GM23338 (cell line): ENCODE results near the gene CLEC2B. TPM values are rescaled to one million over a fixed set of nuclear protein-coding genes. Genes with fewer than 3 reads are reported as not detected.
A peak's percentile ranks its signal among the peaks of the same experiment; 100 is the strongest.

Experiments used
- ATAC-seq: fragments of 200-7000 bp; cut with Tn5 transposase; 3 replicates; pipeline ENCODE4 v1.9.1; 2020
- DNase-seq: peaks from one replicate; pipeline ENCODE4 v3.0.0-alpha.2; 2015; ENCODE audit warnings: low spot score
- H2AFZ ChIP-seq: fragments of 200-600 bp; sonication (generic); 2 replicates; pipeline ENCODE4 v1.8.0; 2016; ENCODE audit warnings: antibody characterized with exemption, mild to moderate bottlenecking, moderate library complexity
- H3F3A ChIP-seq: fragments of 200-600 bp; sonication (generic); replicated peaks from 2 replicates; pipeline ENCODE4 v1.8.0; 2017; ENCODE audit warnings: antibody characterized with exemption, mixed run types, low read depth
- H3K27ac ChIP-seq: fragments of 200-600 bp; sonication (generic); 2 replicates; pipeline ENCODE4 v1.6.1; 2016; ENCODE audit warnings: low read depth
- H3K27me3 ChIP-seq: fragments of 200-600 bp; sonication (generic); 2 replicates; pipeline ENCODE4 v1.8.0; 2016; ENCODE audit warnings: mild to moderate bottlenecking, mixed run types, moderate library complexity; ENCODE audit not compliant: insufficient read depth
- H3K36me3 ChIP-seq: fragments of 200-600 bp; sonication (generic); 2 replicates; pipeline ENCODE4 v1.8.0; 2016; ENCODE audit warnings: mild to moderate bottlenecking; ENCODE audit not compliant: insufficient read depth
- H3K4me1 ChIP-seq: fragments of 200-600 bp; sonication (generic); 2 replicates; pipeline ENCODE4 v1.8.0; 2016; ENCODE audit warnings: mild to moderate bottlenecking, moderate library complexity; ENCODE audit not compliant: insufficient read depth
- H3K4me2 ChIP-seq: fragments of 200-600 bp; sonication (generic); 2 replicates; pipeline ENCODE4 v1.7.1; 2017; ENCODE audit warnings: mixed run types
- H3K4me3 ChIP-seq: fragments of 200-600 bp; sonication (generic); 2 replicates; pipeline ENCODE4 v1.6.1; 2016; ENCODE audit warnings: mixed run types
- H3K79me2 ChIP-seq: fragments of 200-600 bp; sonication (generic); replicated peaks from 2 replicates; pipeline ENCODE4 v1.8.0; 2017; ENCODE audit warnings: mild to moderate bottlenecking; ENCODE audit not compliant: insufficient read depth
- H3K9me2 ChIP-seq: fragments of 200-600 bp; sonication (generic); 2 replicates; pipeline ENCODE4 v1.8.0; 2017; ENCODE audit not compliant: insufficient read depth
- H4K20me1 ChIP-seq: fragments of 200-600 bp; sonication (generic); replicated peaks from 2 replicates; pipeline ENCODE4 v1.8.0; 2017; ENCODE audit warnings: mild to moderate bottlenecking; ENCODE audit not compliant: insufficient read depth
- H3K27ac Mint-ChIP-seq: 2 replicates; pipeline ENCODE4 v1.8.0; 2020; ENCODE audit warnings: inconsistent platforms, mild to moderate bottlenecking, moderate library complexity, mixed read lengths
- H3K27me3 Mint-ChIP-seq: 3 replicates; pipeline ENCODE4 v1.8.0; 2022; ENCODE audit warnings: low read depth, mild to moderate bottlenecking, moderate library complexity, mixed read lengths, inconsistent platforms; ENCODE audit not compliant: insufficient read depth, poor library complexity
- H3K36me3 Mint-ChIP-seq: 3 replicates; pipeline ENCODE4 v1.8.0; 2021; ENCODE audit warnings: low read depth, mild to moderate bottlenecking, inconsistent platforms, moderate library complexity, mixed read lengths
- H3K4me1 Mint-ChIP-seq: 3 replicates; pipeline ENCODE4 v1.8.0; 2020; ENCODE audit warnings: mild to moderate bottlenecking, inconsistent platforms, mixed read lengths
- H3K4me3 Mint-ChIP-seq: 3 replicates; pipeline ENCODE4 v1.8.0; 2021; ENCODE audit warnings: moderate library complexity, mild to moderate bottlenecking, inconsistent platforms, mixed read lengths
- H3K9me3 Mint-ChIP-seq: 3 replicates; pipeline ENCODE4 v1.8.0; 2020; ENCODE audit warnings: moderate library complexity, mild to moderate bottlenecking, inconsistent platforms, mixed read lengths
- ETS1 ChIP-seq: IDR thresholded peaks from 2 replicates; pipeline ENCODE4 v1.6.1; 2016; ENCODE audit warnings: antibody characterized with exemption
- ZNF114 ChIP-seq: fragments of 250-450 bp; sonication (Bioruptor Pico); IDR thresholded peaks from 2 replicates; pipeline ENCODE4 v1.5.0; 2020; ENCODE audit warnings: mild to moderate bottlenecking, moderate library complexity
- ZNF331 ChIP-seq: fragments of 250-450 bp; sonication (Bioruptor Pico); IDR thresholded peaks from 2 replicates; pipeline ENCODE4 v1.5.0; 2020; ENCODE audit warnings: low read depth, mild to moderate bottlenecking, moderate library complexity
- ZNF462 ChIP-seq: fragments of 250-450 bp; sonication (Bioruptor Pico); IDR thresholded peaks from 2 replicates; pipeline ENCODE4 v1.5.0; 2020; ENCODE audit warnings: mild to moderate bottlenecking, moderate library complexity
- polyA plus RNA-seq: library from polyadenylated mRNA; unstranded; fragments of >200 nt; fragmentation: Nextera tagmentation; extraction: Ambion mirVana; gene quantifications from 2 replicates; pipeline ENCODE4 v1.2.1, GENCODE V29; 2016
- total RNA-seq: library from RNA; depleted of rRNA; stranded (reverse); fragments of >200 nt; shearing (Covaris generic); gene quantifications from 2 replicates; pipeline ENCODE4 v1.2.3, GENCODE V29; 2014

CLEC2B gene
- total and polyA plus RNA-seq, 2 experiments from 2014 or later = not detected

GRCh38 chr12:9881246-9881645 is 12.1 kb upstream of the CLEC2B start, which contains the start of gene KLRF2 (continued):
- TF ChIP-seq ZNF462 (no peak), ZNF114 (no peak), ETS1 (no peak), ZNF331 (CRISPR knock-in tag) (no peak)

- Histone ChIP-seq H3F3A (no peaks in the 10 kb centered on the region), H3K4me2 (no peak overlapping the region), H3K4me3 (no peak overlapping the region), H3K79me2 (no peaks in the 10 kb centered on the region), H3K27me3 (no peaks in the 10 kb centered on the region), H3K27ac (no peak overlapping the region), H2AFZ (no peak overlapping the region), H3K36me3 (no peaks in the 10 kb centered on the region), H3K4me1 (no peaks in the 10 kb centered on the region), H4K20me1 (no peaks in the 10 kb centered on the region), H3K9me2 (no peaks in the 10 kb centered on the region)
- Mint-ChIP-seq H3K36me3 (no peaks in the 10 kb centered on the region), H3K4me3 (no peak overlapping the region), H3K4me1 (peaks cover 10% of the 10 kb centered on the region; the same call in 2 of the 3 replicates), H3K27ac (no peak overlapping the region), H3K9me3 (no peaks in the 10 kb centered on the region; the same call in 2 of the 3 replicates), H3K27me3 (peaks cover under 1% of the 10 kb centered on the region)
- ATAC-seq = peak; percentile 45
- DNase-seq = no peak
- TF ChIP-seq ZNF462 (peak; percentile 70; the same call in 1 of the 2 replicates), ETS1 (no peak)
Measured at GRCh38 chr12:9880532-9881078, 11.5 kb upstream of the CLEC2B start.
